Measurements from ENCODE around the gene ZNF169. TPM values are rescaled to one million over a fixed set of nuclear protein-coding genes. Genes with fewer than 3 reads are reported as not detected.

Gene ZNF169
- total and polyA plus RNA-seq, 2 donors (not counting 3 experiments of a cell fraction or from before 2014, with no cell fraction given) = 5.4 to 7.7 TPM

DNA sequence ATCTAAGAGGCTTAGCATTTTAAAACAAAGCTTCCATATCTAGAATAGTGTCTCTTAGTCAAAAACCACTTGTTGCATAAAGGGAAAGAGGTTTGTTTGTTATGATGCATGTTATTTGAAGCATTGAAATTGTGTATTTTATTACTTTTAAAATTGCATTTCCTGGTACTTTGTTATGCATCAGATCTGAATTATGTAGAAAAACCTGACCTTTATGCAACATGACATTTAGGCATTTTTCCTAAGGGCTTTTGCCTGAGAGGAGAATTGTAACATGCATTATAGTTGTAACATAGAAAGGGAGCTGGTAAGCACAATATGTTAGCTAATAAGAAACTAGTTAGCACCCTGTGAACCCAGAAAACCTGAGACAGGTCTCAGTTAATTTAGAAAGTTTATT lies 22.0 kb downstream of the ZNF169 start:
- Histone ChIP-seq H3K9ac (replicated peaks; ENCODE audit: extremely low read depth, insufficient read depth, low read length) (no peak overlapping the region), H3K4me2 (ENCODE audit: insufficient read depth, low read length) (no peak overlapping the region), H3K36me3 (ENCODE audit: control insufficient read depth in 2 of 2, extremely low read depth in 1 of 2, insufficient read depth in 2 of 2, low read length in 2 of 2) (peaks cover 5 to 6% of the 10 kb centered on the region in 2 experiments), H3K27ac (ENCODE audit: insufficient read depth, low read depth, low read length) (no peak overlapping the region), H3K9me3 (replicated peaks; ENCODE audit: control insufficient read depth, insufficient read depth, low read length) (no peaks in the 10 kb centered on the region), H3K79me2 (ENCODE audit: control insufficient read depth, insufficient read depth, low read length) (peaks cover 2% of the 10 kb centered on the region), H3K9me1 (replicated peaks; ENCODE audit: control insufficient read depth, extremely low read depth, insufficient read depth, low read length) (no peaks in the 10 kb centered on the region), H3K4me3 (replicated peaks in 1 of 3; ENCODE audit: insufficient read depth in 1 of 3, low read depth in 1 of 3, low read length in 3 of 3) (no peak overlapping the region), H3K27me3 (ENCODE audit: control insufficient read depth in 2 of 2, insufficient read depth in 2 of 2, low read length in 2 of 2) (no peaks in the 10 kb centered on the region), H2AFZ (ENCODE audit: low read depth, low read length) (no peak overlapping the region), H3K4me1 (ENCODE audit: control insufficient read depth, extremely low read depth, insufficient read depth, low read length) (peaks cover 8% of the 10 kb centered on the region), H4K20me1 (replicated peaks; ENCODE audit: control insufficient read depth, extremely low read depth, insufficient read depth, low read length) (no peaks in the 10 kb centered on the region)
- TF ChIP-seq, protein P1, sequence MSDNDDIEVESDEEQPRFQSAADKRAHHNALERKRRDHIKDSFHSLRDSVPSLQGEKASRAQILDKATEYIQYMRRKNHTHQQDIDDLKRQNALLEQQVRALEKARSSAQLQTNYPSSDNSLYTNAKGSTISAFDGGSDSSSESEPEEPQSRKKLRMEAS (IDR thresholded peaks at IDR 0.05; ENCODE audit: insufficient read depth, insufficient read length) = no peak
- TF ChIP-seq FOS (IDR thresholded peaks at IDR 0.05; ENCODE audit: borderline replicate concordance, insufficient read depth, low read length) (no peak), GATA2 (IDR thresholded peaks at IDR 0.05; ENCODE audit: insufficient read depth, insufficient read length, low read depth, low read length) (no peak), EZH2 (IDR thresholded peaks at IDR 0.05; ENCODE audit: borderline replicate concordance, low read depth, low read length, severe bottlenecking) (no peak), MYC (IDR thresholded peaks at IDR 0.05; ENCODE audit: low read depth, low read length) (no peak), JUN (IDR thresholded peaks at IDR 0.05; ENCODE audit: borderline replicate concordance, insufficient read depth, insufficient read length, low read depth) (no peak), POLR2AphosphoS5 (IDR thresholded peaks at IDR 0.05; ENCODE audit: insufficient read depth, low read depth, low read length) (no peak), POLR2A (IDR thresholded peaks at IDR 0.05; ENCODE audit: low read depth, low read length) (no peak)
- TF ChIP-seq, protein P2, sequence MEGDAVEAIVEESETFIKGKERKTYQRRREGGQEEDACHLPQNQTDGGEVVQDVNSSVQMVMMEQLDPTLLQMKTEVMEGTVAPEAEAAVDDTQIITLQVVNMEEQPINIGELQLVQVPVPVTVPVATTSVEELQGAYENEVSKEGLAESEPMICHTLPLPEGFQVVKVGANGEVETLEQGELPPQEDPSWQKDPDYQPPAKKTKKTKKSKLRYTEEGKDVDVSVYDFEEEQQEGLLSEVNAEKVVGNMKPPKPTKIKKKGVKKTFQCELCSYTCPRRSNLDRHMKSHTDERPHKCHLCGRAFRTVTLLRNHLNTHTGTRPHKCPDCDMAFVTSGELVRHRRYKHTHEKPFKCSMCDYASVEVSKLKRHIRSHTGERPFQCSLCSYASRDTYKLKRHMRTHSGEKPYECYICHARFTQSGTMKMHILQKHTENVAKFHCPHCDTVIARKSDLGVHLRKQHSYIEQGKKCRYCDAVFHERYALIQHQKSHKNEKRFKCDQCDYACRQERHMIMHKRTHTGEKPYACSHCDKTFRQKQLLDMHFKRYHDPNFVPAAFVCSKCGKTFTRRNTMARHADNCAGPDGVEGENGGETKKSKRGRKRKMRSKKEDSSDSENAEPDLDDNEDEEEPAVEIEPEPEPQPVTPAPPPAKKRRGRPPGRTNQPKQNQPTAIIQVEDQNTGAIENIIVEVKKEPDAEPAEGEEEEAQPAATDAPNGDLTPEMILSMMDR (IDR thresholded peaks at IDR 0.05; ENCODE audit: extremely low read depth in 1 of 2, insufficient read depth in 1 of 2, low read depth in 1 of 2, low read length in 2 of 2) = no peak
- POLR2A ChIA-PET = no interaction called here
- dilution Hi-C loops (cut with MboI; ENCODE audit: extremely low pct_ligation_motif_present, low sequenced_read_pairs) = no loop called here
- no peak for FAIRE-seq
- intact Hi-C loops (cut with micrococcal nuclease) = no loop called here
- CTCF ChIA-PET = no interaction called here
- BruUV-seq (replicated peaks) = no TSS peak
- DNase-seq (ENCODE audit: low read depth, low spot score) = no peak

All from endothelial cell of umbilical vein (primary cell).